GM18508 (cell line): ENCODE data around the gene TBCD.

Experiments used
- ATAC-seq: cut with Tn5 transposase; IDR thresholded peaks from one replicate; pipeline ENCODE4 v1.9.1; 2021; ENCODE audit warnings: moderate number of reproducible peaks; ENCODE audit not compliant: insufficient read depth, unreplicated experiment

Gene TBCD

GRCh38 chr17:82876602-82877379 is 124.9 kb downstream of the TBCD start:
- no peak for ATAC-seq

- ATAC-seq = no peak
Measured at GRCh38 chr17:82878527-82878926, 126.7 kb downstream of the TBCD start.

- ATAC-seq = no peak
Measured at GRCh38 chr17:82879241-82879640, 127.4 kb downstream of the TBCD start.

- ATAC-seq = no peak
Measured at GRCh38 chr17:82880620-82881323, 128.9 kb downstream of the TBCD start.

GRCh38 chr17:82881324-82881823 is 129.5 kb downstream of the TBCD start:
- ATAC-seq = no peak

- ATAC-seq = no peak
Measured at GRCh38 chr17:82881900-82882714, 130.2 kb downstream of the TBCD start.

- ATAC-seq = no peak
Measured at GRCh38 chr17:82882715-82883418, 131.0 kb downstream of the TBCD start.

GRCh38 chr17:82883419-82884031 is 131.7 kb downstream of the TBCD start:
- no peak for ATAC-seq

GRCh38 chr17:82884341-82884969 is 132.6 kb downstream of the TBCD start:
- ATAC-seq = no peak

- ATAC-seq = no peak
Measured at GRCh38 chr17:82884970-82885353, 133.1 kb downstream of the TBCD start.

- ATAC-seq = no peak
Measured at GRCh38 chr17:82887255-82888164, 135.6 kb downstream of the TBCD start.

GRCh38 chr17:82888583-82889495 is 137.0 kb downstream of the TBCD start:
- ATAC-seq = no peak

GRCh38 chr17:82889496-82890338 is 137.9 kb downstream of the TBCD start:
- ATAC-seq = no peak

GRCh38 chr17:82890339-82890730 is 138.5 kb downstream of the TBCD start:
- no peak for ATAC-seq

- ATAC-seq = no peak
Measured at GRCh38 chr17:82890926-82891678, 139.2 kb downstream of the TBCD start.

GRCh38 chr17:82891911-82892310 is 140.0 kb downstream of the TBCD start:
- no peak for ATAC-seq
